ENCODE measurements around the gene TRMT1.

Gene TRMT1

DNA sequence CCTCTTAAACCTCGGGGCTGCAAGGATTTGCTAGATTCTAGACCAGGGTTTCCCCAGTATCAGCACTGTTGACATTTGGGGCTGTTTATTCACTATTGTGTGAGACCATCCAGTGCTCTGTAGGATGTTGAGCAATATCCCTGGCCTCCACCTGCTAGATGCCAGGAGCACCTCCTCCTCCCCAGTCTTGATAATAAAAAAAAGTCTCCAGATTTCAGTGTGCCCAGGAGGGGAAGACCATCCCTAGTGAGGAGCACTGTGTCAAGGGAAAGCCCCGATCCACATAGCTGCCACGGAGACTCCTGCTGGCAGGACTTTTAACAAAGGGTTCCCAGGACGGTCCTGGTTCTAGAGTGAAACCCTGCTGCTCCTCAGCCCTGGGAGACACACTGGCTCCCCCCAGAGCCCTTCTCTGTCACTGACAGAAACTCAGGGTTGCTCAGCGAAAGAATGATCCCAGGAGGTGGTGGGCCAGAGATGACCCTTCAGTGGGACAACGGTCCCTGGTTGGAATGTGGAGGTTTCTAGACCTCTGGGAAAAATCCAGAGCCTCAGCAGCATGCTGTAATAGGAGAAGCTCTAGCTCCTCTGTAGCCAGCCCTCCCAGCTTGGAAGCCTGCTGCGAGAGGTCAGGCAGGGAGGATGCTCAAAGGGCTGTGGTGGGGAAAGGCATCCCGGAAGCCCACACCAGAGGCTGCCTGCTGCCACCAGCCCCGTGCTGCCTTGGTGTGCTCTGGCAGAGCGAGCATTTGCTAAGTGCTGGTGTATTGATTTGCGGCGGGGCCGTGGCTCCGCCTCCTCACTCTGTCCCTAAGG lies 34.1 kb downstream of the TRMT1 start:
- Histone ChIP-seq H3K9me3 (ENCODE audit: insufficient read depth, low read length, severe bottlenecking) (no peaks in the 10 kb centered on the region), H3K27ac (ENCODE audit: low read length) (no peak overlapping the region), H3K4me2 (ENCODE audit: insufficient read depth, low read length) (no peak overlapping the region), H3K79me2 (ENCODE audit: insufficient read depth, low read length) (no peaks in the 10 kb centered on the region), H3K27me3 (ENCODE audit: insufficient read depth, low read length, poor library complexity) (no peaks in the 10 kb centered on the region), H3K4me3 (ENCODE audit: low read depth in 1 of 2, low read length in 2 of 2) (no peak overlapping the region), H3K4me1 (ENCODE audit: insufficient read depth, low read length) (no peaks in the 10 kb centered on the region), H4K20me1 (ENCODE audit: insufficient read depth, low read length) (no peaks in the 10 kb centered on the region), H3K36me3 (ENCODE audit: insufficient read depth, low read length) (no peaks in the 10 kb centered on the region), H2AFZ (ENCODE audit: low read depth, low read length) (no peak overlapping the region), H3K9ac (ENCODE audit: low read depth, low read length) (no peak overlapping the region)
- no peak for DNase-seq
- ATAC-seq (ENCODE audit: insufficient read depth, low read depth): no peak
- TF ChIP-seq EZH2 (IDR thresholded peaks at IDR 0.05; ENCODE audit: borderline replicate concordance, low read depth, low read length, severe bottlenecking): no peak
- TF ChIP-seq, protein P1, sequence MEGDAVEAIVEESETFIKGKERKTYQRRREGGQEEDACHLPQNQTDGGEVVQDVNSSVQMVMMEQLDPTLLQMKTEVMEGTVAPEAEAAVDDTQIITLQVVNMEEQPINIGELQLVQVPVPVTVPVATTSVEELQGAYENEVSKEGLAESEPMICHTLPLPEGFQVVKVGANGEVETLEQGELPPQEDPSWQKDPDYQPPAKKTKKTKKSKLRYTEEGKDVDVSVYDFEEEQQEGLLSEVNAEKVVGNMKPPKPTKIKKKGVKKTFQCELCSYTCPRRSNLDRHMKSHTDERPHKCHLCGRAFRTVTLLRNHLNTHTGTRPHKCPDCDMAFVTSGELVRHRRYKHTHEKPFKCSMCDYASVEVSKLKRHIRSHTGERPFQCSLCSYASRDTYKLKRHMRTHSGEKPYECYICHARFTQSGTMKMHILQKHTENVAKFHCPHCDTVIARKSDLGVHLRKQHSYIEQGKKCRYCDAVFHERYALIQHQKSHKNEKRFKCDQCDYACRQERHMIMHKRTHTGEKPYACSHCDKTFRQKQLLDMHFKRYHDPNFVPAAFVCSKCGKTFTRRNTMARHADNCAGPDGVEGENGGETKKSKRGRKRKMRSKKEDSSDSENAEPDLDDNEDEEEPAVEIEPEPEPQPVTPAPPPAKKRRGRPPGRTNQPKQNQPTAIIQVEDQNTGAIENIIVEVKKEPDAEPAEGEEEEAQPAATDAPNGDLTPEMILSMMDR (IDR thresholded peaks at IDR 0.05; ENCODE audit: borderline replicate concordance, extremely low read depth, low read length, poor library complexity, severe bottlenecking): no peak

DNA sequence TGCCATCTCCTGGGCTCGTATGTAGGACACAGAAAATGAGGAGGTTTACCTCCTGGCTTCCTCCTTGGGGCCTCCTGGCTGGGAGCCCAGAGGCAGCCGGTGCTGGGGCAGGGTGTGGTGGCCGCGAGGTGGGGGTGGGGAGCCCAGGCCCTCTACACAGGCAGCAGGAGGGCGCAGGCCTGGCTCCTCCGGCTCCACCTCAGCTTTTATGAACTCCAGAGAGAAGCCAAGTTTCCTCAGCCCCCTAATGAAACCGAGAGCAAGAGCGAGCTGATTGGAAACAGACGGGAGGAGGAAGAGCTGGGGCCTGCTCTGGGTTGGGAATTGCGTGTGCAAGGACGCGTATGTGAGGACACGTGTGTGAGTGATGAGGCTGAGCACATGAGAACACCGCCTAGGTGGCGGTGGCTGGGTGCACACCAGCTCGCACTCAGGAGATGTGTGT lies 37.0 kb downstream of the TRMT1 start:
- ATAC-seq (ENCODE audit: insufficient read depth, low read depth) (no peak), DNase-seq (no peak)
- H3K4me3 ChIP-seq (ENCODE audit: low read depth in 1 of 2, low read length in 2 of 2): no peak overlapping the region
- no peak overlapping the region for H3K27ac ChIP-seq (ENCODE audit: low read length)
- H3K4me1 ChIP-seq (ENCODE audit: insufficient read depth, low read length): no peaks in the 10 kb centered on the region
- TF ChIP-seq, protein P1 (IDR thresholded peaks at IDR 0.05; ENCODE audit: borderline replicate concordance, extremely low read depth, low read length, poor library complexity, severe bottlenecking): no peak
- no peak for TF ChIP-seq EZH2 (IDR thresholded peaks at IDR 0.05; ENCODE audit: borderline replicate concordance, low read depth, low read length, severe bottlenecking)
- H3K27me3 ChIP-seq (ENCODE audit: insufficient read depth, low read length, poor library complexity): no peaks in the 10 kb centered on the region
- no peaks in the 10 kb centered on the region for H3K36me3 ChIP-seq (ENCODE audit: insufficient read depth, low read length)
- H3K9me3 ChIP-seq (ENCODE audit: insufficient read depth, low read length, severe bottlenecking): no peaks in the 10 kb centered on the region
- no peaks in the 10 kb centered on the region for H4K20me1 ChIP-seq (ENCODE audit: insufficient read depth, low read length)
- H3K9ac ChIP-seq (ENCODE audit: low read depth, low read length): no peak overlapping the region
- no peak overlapping the region for H3K4me2 ChIP-seq (ENCODE audit: insufficient read depth, low read length)
- H2AFZ ChIP-seq (ENCODE audit: low read depth, low read length): no peak overlapping the region
- no peaks in the 10 kb centered on the region for H3K79me2 ChIP-seq (ENCODE audit: insufficient read depth, low read length)

DNA sequence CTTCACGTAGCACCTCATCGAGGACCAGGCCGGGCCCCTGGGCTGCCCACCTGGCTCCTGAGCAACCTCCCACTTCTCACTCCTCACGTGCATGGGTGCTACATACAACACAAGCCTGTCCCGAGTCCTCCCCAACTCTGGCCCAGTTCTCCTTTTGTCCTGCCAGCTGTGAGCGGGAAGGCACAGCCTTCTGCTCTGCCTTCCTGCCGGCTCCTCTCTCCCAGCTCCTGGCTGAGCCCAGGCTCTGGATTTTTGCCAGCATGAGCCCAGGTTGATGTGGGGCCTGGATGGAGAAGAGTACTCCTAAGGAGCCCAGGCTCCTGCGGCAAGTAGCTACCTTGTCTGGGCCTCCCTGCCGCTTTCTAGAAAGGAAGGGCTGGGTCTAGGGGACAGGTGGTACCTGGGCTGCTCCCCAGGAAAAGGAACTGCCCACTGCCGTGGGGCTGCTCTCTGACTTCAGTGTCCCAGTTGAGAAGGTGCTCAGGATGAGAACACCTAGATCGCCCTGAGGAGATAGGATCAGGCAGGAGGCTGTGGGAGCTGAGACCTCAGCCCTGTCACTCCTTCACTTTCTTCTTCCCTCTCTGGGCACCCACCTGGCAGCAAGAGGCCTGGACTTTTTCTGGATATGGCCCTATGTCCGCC lies 37.5 kb downstream of the TRMT1 start:
- Histone ChIP-seq H3K36me3 (ENCODE audit: insufficient read depth, low read length) (no peaks in the 10 kb centered on the region), H3K9ac (ENCODE audit: low read depth, low read length) (no peak overlapping the region), H3K79me2 (ENCODE audit: insufficient read depth, low read length) (no peaks in the 10 kb centered on the region), H3K27ac (ENCODE audit: low read length) (no peak overlapping the region), H3K27me3 (ENCODE audit: insufficient read depth, low read length, poor library complexity) (no peaks in the 10 kb centered on the region), H2AFZ (ENCODE audit: low read depth, low read length) (no peak overlapping the region), H3K4me3 (ENCODE audit: low read depth in 1 of 2, low read length in 2 of 2) (no peak overlapping the region), H3K4me2 (ENCODE audit: insufficient read depth, low read length) (no peak overlapping the region), H3K4me1 (ENCODE audit: insufficient read depth, low read length) (no peaks in the 10 kb centered on the region), H4K20me1 (ENCODE audit: insufficient read depth, low read length) (no peaks in the 10 kb centered on the region), H3K9me3 (ENCODE audit: insufficient read depth, low read length, severe bottlenecking) (no peaks in the 10 kb centered on the region)
- TF ChIP-seq, protein P1 (IDR thresholded peaks at IDR 0.05; ENCODE audit: borderline replicate concordance, extremely low read depth, low read length, poor library complexity, severe bottlenecking): no peak
- no peak for TF ChIP-seq EZH2 (IDR thresholded peaks at IDR 0.05; ENCODE audit: borderline replicate concordance, low read depth, low read length, severe bottlenecking)
- ATAC-seq (ENCODE audit: insufficient read depth, low read depth) (no peak), DNase-seq (no peak)

All from DND-41 (cell line).